Progenitor cell of endocrine pancreas (in vitro differentiated cells): ENCODE data around the gene RAB36. TPM values are rescaled to one million over a fixed set of nuclear protein-coding genes. Genes with fewer than 3 reads are reported as not detected.

Experiments used
- DNase-seq: peaks from one replicate; pipeline ENCODE4 v3.0.0; 2021; ENCODE audit warnings: low spot score; ENCODE audit not compliant: unreplicated experiment
- H3K27ac Mint-ChIP-seq: 2 replicates; pipeline ENCODE4 v1.8.0; 2021; ENCODE audit warnings: mild to moderate bottlenecking, moderate library complexity, mixed read lengths
- H3K27me3 Mint-ChIP-seq: 2 replicates; pipeline ENCODE4 v1.8.0; 2021; ENCODE audit warnings: mixed read lengths
- H3K36me3 Mint-ChIP-seq: 2 replicates; pipeline ENCODE4 v1.8.0; 2022; ENCODE audit warnings: mixed read lengths; ENCODE audit not compliant: insufficient read depth
- H3K4me1 Mint-ChIP-seq: 2 replicates; pipeline ENCODE4 v1.8.0; 2021; ENCODE audit warnings: low read depth, mixed read lengths
- H3K4me3 Mint-ChIP-seq: 2 replicates; pipeline ENCODE4 v1.8.0; 2021; ENCODE audit warnings: low read depth, mild to moderate bottlenecking, moderate library complexity, mixed read lengths
- H3K9me3 Mint-ChIP-seq: 2 replicates; pipeline ENCODE4 v1.8.0; 2021; ENCODE audit warnings: low read depth, mixed read lengths
- total RNA-seq: library from RNA; stranded (reverse); gene quantifications from 2 replicates; pipeline ENCODE4 v1.2.1, GENCODE V29; 2021
- TF ChIP-seq, protein P1 (sequence below): fragments of 200-600 bp; sonication (generic); IDR thresholded peaks from one replicate; pipeline ENCODE4 v1.5.0; 2021; ENCODE audit warnings: antibody characterized with exemption, mild to moderate bottlenecking; ENCODE audit not compliant: unreplicated experiment

Gene RAB36
- total RNA-seq, 1 donor from 2014 or later: 10.3 TPM

DNA sequence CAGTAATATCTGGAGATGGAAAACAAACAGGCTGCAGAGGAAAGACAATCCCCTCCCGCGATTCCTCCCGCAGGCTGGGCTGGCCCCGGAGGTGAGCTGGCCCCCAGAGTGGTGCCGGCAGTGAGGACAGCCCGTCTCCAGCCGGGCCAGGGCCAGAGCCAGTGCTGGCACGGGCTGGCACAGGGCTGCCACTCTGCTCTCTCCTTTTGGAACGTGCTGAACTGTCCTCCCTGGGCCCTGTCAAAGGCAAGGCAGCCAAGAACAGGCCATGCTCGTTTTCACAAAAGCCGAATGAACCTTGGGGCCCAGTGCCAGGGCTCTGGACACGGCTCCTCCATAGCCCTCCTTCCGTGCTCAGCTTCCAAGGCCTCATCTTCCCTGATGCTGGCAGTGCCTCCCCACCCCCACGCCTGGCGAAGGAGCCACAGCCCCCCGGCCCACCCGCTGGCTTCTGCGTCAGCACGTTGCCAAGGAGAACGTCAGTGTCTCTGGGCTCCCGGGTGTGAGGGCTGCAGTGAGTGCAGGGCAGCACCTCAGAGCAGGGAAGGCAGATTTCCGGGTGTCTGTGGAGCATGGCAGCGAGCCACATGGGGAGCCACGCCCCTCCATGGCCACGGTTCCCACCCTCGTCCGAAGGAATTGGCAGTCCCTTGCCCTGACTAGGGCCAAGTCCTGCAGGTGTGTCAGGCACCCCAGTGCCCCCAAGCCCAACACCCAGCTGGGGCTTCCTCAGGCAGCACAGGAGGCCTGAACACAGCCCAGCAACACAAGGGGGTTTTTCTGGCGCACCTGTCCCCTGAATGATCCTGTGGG lies 46.4 kb upstream of the RAB36 start:
- H3K27ac Mint-ChIP-seq: no peak overlapping the region
- peaks cover 1% of the 10 kb centered on the region for H3K36me3 Mint-ChIP-seq
- H3K27me3 Mint-ChIP-seq: no peaks in the 10 kb centered on the region
- H3K4me3 Mint-ChIP-seq: no peak overlapping the region
- H3K9me3 Mint-ChIP-seq: no peaks in the 10 kb centered on the region
- TF ChIP-seq, protein P1, sequence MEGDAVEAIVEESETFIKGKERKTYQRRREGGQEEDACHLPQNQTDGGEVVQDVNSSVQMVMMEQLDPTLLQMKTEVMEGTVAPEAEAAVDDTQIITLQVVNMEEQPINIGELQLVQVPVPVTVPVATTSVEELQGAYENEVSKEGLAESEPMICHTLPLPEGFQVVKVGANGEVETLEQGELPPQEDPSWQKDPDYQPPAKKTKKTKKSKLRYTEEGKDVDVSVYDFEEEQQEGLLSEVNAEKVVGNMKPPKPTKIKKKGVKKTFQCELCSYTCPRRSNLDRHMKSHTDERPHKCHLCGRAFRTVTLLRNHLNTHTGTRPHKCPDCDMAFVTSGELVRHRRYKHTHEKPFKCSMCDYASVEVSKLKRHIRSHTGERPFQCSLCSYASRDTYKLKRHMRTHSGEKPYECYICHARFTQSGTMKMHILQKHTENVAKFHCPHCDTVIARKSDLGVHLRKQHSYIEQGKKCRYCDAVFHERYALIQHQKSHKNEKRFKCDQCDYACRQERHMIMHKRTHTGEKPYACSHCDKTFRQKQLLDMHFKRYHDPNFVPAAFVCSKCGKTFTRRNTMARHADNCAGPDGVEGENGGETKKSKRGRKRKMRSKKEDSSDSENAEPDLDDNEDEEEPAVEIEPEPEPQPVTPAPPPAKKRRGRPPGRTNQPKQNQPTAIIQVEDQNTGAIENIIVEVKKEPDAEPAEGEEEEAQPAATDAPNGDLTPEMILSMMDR: no peak
- no peaks in the 10 kb centered on the region for H3K4me1 Mint-ChIP-seq
- no peak for DNase-seq

DNA sequence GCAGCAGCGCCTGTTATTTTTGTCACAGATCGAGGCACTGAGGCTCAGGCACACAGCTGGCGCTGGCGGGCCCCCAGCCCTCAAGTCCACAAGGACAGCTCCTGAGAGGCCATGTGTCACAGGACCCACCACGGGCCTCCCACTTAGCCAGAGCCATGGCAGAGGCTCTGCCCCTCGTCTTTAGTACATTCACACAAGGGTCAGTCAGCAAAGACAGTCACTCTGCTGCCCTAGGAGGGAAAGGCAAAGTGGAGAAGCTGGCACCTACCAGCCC lies 45.8 kb upstream of the RAB36 start:
- no peaks in the 10 kb centered on the region for H3K27me3 Mint-ChIP-seq
- no peak for DNase-seq
- H3K4me3 Mint-ChIP-seq: no peak overlapping the region
- H3K27ac Mint-ChIP-seq: no peak overlapping the region
- H3K4me1 Mint-ChIP-seq: no peaks in the 10 kb centered on the region
- TF ChIP-seq, protein P1: no peak
- H3K9me3 Mint-ChIP-seq: no peaks in the 10 kb centered on the region
- H3K36me3 Mint-ChIP-seq: peaks cover 1% of the 10 kb centered on the region

DNA sequence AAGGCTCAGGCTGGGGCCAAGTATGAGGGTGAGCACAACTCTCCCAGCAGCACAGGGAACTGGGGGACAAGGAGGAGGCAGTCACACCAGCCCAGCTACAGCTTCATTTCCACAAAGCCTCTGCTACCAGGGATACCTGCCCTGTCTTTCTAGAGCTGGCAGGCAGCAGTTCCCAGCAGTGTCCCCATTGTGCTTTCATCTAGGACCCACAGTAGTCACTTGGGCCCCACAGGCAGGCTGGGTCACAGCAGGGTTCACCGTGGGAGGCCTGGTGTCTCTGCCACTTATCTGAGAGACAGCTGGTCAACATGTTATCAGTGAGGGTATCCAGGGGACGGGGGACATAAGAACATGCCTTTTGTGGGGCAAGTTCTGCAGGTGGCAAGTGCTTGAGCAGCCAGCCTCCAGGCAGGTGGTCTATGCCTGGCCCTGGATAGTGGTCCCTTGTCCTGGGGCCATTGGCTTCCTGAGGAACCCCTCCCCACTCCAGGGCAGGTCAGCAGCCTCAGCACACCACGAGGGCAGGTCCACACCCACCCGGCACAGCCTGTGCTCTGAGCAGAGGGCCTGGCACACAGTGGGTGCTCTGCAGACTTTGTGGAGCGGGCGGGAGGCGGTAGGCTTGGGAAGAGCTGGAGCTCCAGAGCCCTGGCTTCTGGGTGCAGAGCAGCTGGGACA lies 45.0 kb upstream of the RAB36 start:
- no peak for DNase-seq
- TF ChIP-seq, protein P1: no peak
- no peak overlapping the region for H3K4me3 Mint-ChIP-seq
- H3K27me3 Mint-ChIP-seq: no peaks in the 10 kb centered on the region
- no peak overlapping the region for H3K27ac Mint-ChIP-seq
- H3K36me3 Mint-ChIP-seq: peaks cover 1% of the 10 kb centered on the region
- no peaks in the 10 kb centered on the region for H3K4me1 Mint-ChIP-seq
- H3K9me3 Mint-ChIP-seq: no peaks in the 10 kb centered on the region

DNA sequence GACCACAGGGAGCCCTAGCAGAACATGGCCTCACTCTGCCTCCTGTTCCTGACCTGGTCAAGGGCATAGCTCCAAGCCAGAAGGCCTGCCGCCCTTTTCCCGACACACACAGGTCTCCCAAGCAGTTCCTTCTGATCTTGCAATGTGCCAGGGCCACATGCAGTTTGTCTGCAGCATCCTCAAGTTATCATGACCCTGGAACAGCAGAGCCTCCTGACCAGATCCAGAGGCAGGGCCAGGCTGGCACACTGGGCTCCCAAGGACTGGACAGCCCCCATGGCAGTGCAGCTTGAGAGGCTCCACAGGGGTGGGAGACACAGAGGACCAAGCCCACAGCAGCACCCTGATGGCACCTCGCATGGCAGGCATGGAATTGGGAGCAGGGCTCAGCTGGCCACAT lies 43.8 kb upstream of the RAB36 start:
- Mint-ChIP-seq H3K36me3 (peaks cover 5% of the 10 kb centered on the region), H3K4me1 (peaks cover 4% of the 10 kb centered on the region), H3K27me3 (no peaks in the 10 kb centered on the region), H3K9me3 (no peaks in the 10 kb centered on the region), H3K27ac (no peak overlapping the region), H3K4me3 (no peak overlapping the region)
- DNase-seq: no peak
- TF ChIP-seq, protein P1: no peak

DNA sequence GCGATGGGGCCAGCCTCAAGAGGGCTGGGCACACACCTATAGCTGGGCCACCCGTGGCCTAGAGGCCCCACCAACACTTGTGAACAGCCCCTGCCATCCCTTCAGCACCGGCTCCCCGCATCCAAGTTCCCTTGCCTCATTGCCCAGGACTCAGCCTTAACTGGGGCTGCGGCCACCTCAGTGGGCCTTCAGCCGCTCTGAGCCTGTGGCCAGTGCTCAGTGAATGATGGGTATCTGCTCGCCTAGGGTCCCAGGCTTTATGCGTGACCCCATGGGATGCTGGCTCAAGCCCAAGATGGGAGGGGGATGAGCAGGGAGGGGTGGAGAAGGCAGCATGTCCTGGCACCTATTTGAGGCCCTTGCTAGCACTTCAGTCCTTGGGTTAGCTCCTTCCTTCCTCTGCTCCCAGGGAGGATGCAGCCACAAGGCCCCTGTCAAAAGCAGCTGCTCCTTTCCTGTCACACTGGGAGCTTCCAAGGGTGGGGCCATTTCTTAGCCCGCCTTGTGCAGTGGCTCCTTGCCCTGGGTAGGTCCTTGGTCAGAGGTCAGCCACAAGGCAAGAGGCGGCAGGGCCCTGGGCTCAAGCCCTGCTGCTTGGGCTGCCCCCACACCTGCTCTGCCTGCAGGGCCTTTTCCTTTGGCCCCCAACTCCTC lies 43.1 kb upstream of the RAB36 start:
- Mint-ChIP-seq H3K27me3 (no peaks in the 10 kb centered on the region), H3K27ac (no peak overlapping the region), H3K9me3 (no peaks in the 10 kb centered on the region), H3K4me3 (no peak overlapping the region), H3K4me1 (peaks cover 5% of the 10 kb centered on the region), H3K36me3 (peaks cover 5% of the 10 kb centered on the region)
- TF ChIP-seq, protein P1: no peak
- DNase-seq: no peak
